HepG2 (cell line): ENCODE measurements around the gene SGCB. TPM values are rescaled to one million over a fixed set of nuclear protein-coding genes. Genes with fewer than 3 reads are reported as not detected.

ENCODE experiments used
- ATAC-seq: fragments of 200-7000 bp; cut with Tn5 transposase; 3 replicates; pipeline ENCODE4 v1.9.1; 2020; ENCODE audit warnings: mild to moderate bottlenecking, moderate library complexity
- BruUV-seq: library from RNA; stranded (reverse); fragments of 400-500 nt; replicated peaks from 2 replicates; lab custom pipeline; 2021; lab: Mats Ljungman, UMichigan
- CTCF ChIA-PET: fragments of 300-600 bp; formaldehyde crosslinking; extraction: SDS; loops from one replicate; lab custom pipeline; 2021; ENCODE audit warnings: low total read pairs, inconsistent platforms, low intra/inter-chr PET ratio; lab: Yijun Ruan, JAX
- POLR2A ChIA-PET: fragments of 350-600 bp; sonication (Branson Sonifier 250); formaldehyde crosslinking; loops from one replicate; lab custom pipeline; 2020; ENCODE audit warnings: antibody characterized with exemption, inconsistent platforms; lab: Yijun Ruan, JAX
- DNase-seq: peaks from one replicate; pipeline ENCODE4 v3.0.0-alpha.2; 2015; ENCODE audit warnings: low spot score
- FAIRE-seq: peaks from 3 replicates; lab custom pipeline; 2011; peaks lifted over from hg19 to GRCh38; lab: Jason Lieb, UNC
- H2AFZ ChIP-seq: one replicate; pipeline ENCODE4 v1.6.1; 2011; ENCODE audit warnings: low read length, inconsistent platforms
- H3K27ac ChIP-seq: fragments of 300-600 bp; 3 replicates; pipeline ENCODE4 v1.8.0; 2011; ENCODE audit warnings: mixed run types, mild to moderate bottlenecking, mixed read lengths, low read length, inconsistent platforms; ENCODE audit not compliant: insufficient read depth; ENCODE audit errors: extremely low read length
- H3K27me3 ChIP-seq, 2 experiments: fragments of 200-600 bp in 1 of 2; 2 replicates in 1 of 2; 3 replicates in 1 of 2; pipeline versions ENCODE4 v1.6.0 to v1.8.0; 2011; ENCODE audit warnings: low read length in 2 of 2, mild to moderate bottlenecking in 2 of 2, moderate library complexity in 2 of 2, inconsistent platforms in 1 of 2; ENCODE audit not compliant: insufficient read depth in 2 of 2, control insufficient read depth in 1 of 2
- H3K36me3 ChIP-seq, 2 experiments: fragments of 200-600 bp in 1 of 2; replicated peaks in 1 of 2; 2 replicates in 1 of 2; 3 replicates in 1 of 2; pipeline versions ENCODE4 v1.5.1 to v1.8.0; 2011; ENCODE audit warnings: low read length in 2 of 2, inconsistent platforms in 1 of 2; ENCODE audit not compliant: insufficient read depth in 2 of 2, control insufficient read depth in 1 of 2
- H3K4me1 ChIP-seq: 2 replicates; pipeline ENCODE4 v1.5.1; 2012; ENCODE audit warnings: low read length, inconsistent platforms; ENCODE audit not compliant: insufficient read depth
- H3K4me2 ChIP-seq: 2 replicates; pipeline ENCODE4 v1.6.0; 2011; ENCODE audit warnings: low read depth, low read length, inconsistent platforms
- H3K4me3 ChIP-seq, 3 experiments: fragments of 200-600 bp in 1 of 3; sonication (generic), shearing (Covaris generic) in 1 of 3; replicated peaks in 1 of 3; 2 replicates each; pipeline ENCODE4 v1.5.1; 2011 to 2016; ENCODE audit warnings: low read length in 3 of 3, inconsistent platforms in 2 of 3, low read depth in 2 of 3, mild to moderate bottlenecking in 2 of 3, control low read depth in 1 of 3, mixed read lengths in 1 of 3; ENCODE audit not compliant: insufficient read depth in 1 of 3
- H3K79me2 ChIP-seq: one replicate; pipeline ENCODE4 v1.6.1; 2011; ENCODE audit warnings: low read length, inconsistent platforms; ENCODE audit not compliant: insufficient read depth
- H3K9ac ChIP-seq: 2 replicates; pipeline ENCODE4 v1.6.0; 2011; ENCODE audit warnings: mild to moderate bottlenecking, low read depth, low read length, inconsistent platforms; ENCODE audit not compliant: insufficient read depth
- H3K9me3 ChIP-seq: 2 replicates; pipeline ENCODE4 v1.5.1; 2012; ENCODE audit warnings: mild to moderate bottlenecking, low read length
- H4K20me1 ChIP-seq: 2 replicates; pipeline ENCODE4 v1.6.0; 2011; ENCODE audit warnings: inconsistent platforms, mild to moderate bottlenecking, low read length, moderate library complexity; ENCODE audit not compliant: insufficient read depth
- KAT8 ChIP-seq: IDR thresholded peaks from 2 replicates; pipeline ENCODE4 v1.6.1; 2016; ENCODE audit warnings: missing genetic modification reagents, missing compliant biosample characterization
- KDM4B ChIP-seq: sonication (generic); formaldehyde crosslinking; IDR thresholded peaks from 2 replicates; pipeline ENCODE4 v1.4.0; 2020; ENCODE audit warnings: missing genetic modification reagents
- ZNF737 ChIP-seq: sonication (generic); formaldehyde crosslinking; IDR thresholded peaks from 2 replicates; pipeline ENCODE4 v1.5.0; 2020; ENCODE audit warnings: missing genetic modification reagents, mild to moderate bottlenecking, borderline replicate concordance
- ZNF766 ChIP-seq: sonication (generic); formaldehyde crosslinking; IDR thresholded peaks from 2 replicates; pipeline ENCODE4 v1.5.0; 2020; ENCODE audit warnings: missing genetic modification reagents, borderline replicate concordance
- whole genome bisulfite sequencing: methylation state at CpG from one replicate; pipeline ENCODE4 v1.1.6; 2017; ENCODE audit warnings: low lambda C conversion rate; 5-methylcytosine and 5-hydroxymethylcytosine counted together
- in situ Hi-C: cut with HindIII; loops from 2 replicates; pipeline ENCODE4 v1.10.0; 2017; ENCODE audit warnings: low pct_unique_long_range_greater_than_20kb; ENCODE audit not compliant: extremely low pct_ligation_motif_present
- intact Hi-C: fragments of 100-400 bp; cut with micrococcal nuclease; formaldehyde crosslinking; loops from one replicate; pipeline ENCODE4 v1.10.0; 2022; ENCODE audit not compliant: unreplicated experiment
- polyA plus RNA-seq, 8 experiments: library from polyadenylated mRNA; depleted of rRNA in 3 of 8; stranded (reverse) in 7 of 8; unstranded in 1 of 8; fragments of >200 nt; fragmentation: Illumina TruSeq in 4 of 8; extraction: Trizol in 4 of 8; gene quantifications; 2 replicates each; pipeline versions ENCODE4 v1.2.1 to v1.2.3, GENCODE V29; 2011 to 2016; ENCODE audit warnings: low read depth in 4 of 8, missing spikeins in 1 of 8, mixed read lengths in 1 of 8; ENCODE audit not compliant: insufficient read depth in 1 of 8
- total RNA-seq, 5 experiments: library from RNA; depleted of rRNA; stranded (reverse); fragments of >200 nt; fragmentation: Illumina TruSeq; extraction: Trizol; gene quantifications; 2 replicates each; pipeline ENCODE4 v1.2.3, GENCODE V29; 2016; ENCODE audit warnings: low read depth in 1 of 5
- TF ChIP-seq, protein P1 (sequence below): conservative IDR thresholded peaks from 2 replicates; pipeline ENCODE4 v1.6.1; 2018; ENCODE audit warnings: missing genetic modification reagents
- TF ChIP-seq, protein P2 (sequence below): sonication (generic); formaldehyde crosslinking; IDR thresholded peaks from 2 replicates; pipeline ENCODE4 v1.4.0; 2020; ENCODE audit warnings: missing genetic modification reagents
- TF ChIP-seq, protein P3 (sequence below): sonication (generic); formaldehyde crosslinking; IDR thresholded peaks from 2 replicates; pipeline ENCODE4 v1.4.0; 2020; ENCODE audit warnings: missing genetic modification reagents, borderline replicate concordance
- TF ChIP-seq, protein P4 (sequence below): sonication (generic); formaldehyde crosslinking; IDR thresholded peaks from 2 replicates; pipeline ENCODE4 v1.4.0; 2020; ENCODE audit warnings: missing genetic modification reagents, borderline replicate concordance

SGCB gene
- total and polyA plus RNA-seq, 2 of the 13 experiments (the other 11 are each of a cell fraction or from before 2014, with no cell fraction given): 2.2 to 4.8 TPM

DNA sequence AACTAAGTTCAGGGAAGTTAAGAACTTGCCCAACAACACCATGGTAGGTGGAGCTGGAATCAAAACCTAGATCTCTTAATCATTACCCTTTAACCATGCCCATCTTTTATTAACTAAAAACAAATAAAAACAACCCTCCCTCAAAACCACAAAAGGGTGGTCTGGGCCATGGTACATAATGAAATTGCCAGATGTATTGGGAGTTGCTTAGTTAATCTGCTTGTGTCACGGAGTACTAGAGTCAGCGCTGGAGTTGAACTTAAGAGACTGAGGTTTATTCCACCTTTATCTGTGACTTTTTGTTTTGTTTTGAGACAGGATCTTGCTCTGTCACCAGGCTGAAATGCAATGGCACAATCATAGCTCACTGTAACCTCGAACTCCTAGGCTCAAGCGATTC lies 31.2 kb downstream of the SGCB start:
- DNase-seq: no peak
- Histone ChIP-seq H3K27ac (no peak overlapping the region), H3K79me2 (no peaks in the 10 kb centered on the region), H3K4me1 (peaks cover 14% of the 10 kb centered on the region; the same call in 1 of the 2 replicates), H3K27me3 (no peaks in the 10 kb centered on the region)
- no peak for FAIRE-seq
- in situ Hi-C loops: no loop called here
- intact Hi-C loops: no loop called here
- TF ChIP-seq ZNF766 (CRISPR knock-in tag) (no peak), KAT8 (no peak), ZNF737 (no peak), KDM4B (CRISPR knock-in tag) (no peak)
- TF ChIP-seq, protein P1, sequence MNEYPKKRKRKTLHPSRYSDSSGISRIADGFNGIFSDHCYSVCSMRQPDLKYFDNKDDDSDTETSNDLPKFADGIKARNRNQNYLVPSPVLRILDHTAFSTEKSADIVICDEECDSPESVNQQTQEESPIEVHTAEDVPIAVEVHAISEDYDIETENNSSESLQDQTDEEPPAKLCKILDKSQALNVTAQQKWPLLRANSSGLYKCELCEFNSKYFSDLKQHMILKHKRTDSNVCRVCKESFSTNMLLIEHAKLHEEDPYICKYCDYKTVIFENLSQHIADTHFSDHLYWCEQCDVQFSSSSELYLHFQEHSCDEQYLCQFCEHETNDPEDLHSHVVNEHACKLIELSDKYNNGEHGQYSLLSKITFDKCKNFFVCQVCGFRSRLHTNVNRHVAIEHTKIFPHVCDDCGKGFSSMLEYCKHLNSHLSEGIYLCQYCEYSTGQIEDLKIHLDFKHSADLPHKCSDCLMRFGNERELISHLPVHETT (CRISPR knock-in tag): no peak
- TF ChIP-seq, protein P2, sequence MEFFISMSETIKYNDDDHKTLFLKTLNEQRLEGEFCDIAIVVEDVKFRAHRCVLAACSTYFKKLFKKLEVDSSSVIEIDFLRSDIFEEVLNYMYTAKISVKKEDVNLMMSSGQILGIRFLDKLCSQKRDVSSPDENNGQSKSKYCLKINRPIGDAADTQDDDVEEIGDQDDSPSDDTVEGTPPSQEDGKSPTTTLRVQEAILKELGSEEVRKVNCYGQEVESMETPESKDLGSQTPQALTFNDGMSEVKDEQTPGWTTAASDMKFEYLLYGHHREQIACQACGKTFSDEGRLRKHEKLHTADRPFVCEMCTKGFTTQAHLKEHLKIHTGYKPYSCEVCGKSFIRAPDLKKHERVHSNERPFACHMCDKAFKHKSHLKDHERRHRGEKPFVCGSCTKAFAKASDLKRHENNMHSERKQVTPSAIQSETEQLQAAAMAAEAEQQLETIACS (CRISPR knock-in tag): no peak
- TF ChIP-seq, protein P3, sequence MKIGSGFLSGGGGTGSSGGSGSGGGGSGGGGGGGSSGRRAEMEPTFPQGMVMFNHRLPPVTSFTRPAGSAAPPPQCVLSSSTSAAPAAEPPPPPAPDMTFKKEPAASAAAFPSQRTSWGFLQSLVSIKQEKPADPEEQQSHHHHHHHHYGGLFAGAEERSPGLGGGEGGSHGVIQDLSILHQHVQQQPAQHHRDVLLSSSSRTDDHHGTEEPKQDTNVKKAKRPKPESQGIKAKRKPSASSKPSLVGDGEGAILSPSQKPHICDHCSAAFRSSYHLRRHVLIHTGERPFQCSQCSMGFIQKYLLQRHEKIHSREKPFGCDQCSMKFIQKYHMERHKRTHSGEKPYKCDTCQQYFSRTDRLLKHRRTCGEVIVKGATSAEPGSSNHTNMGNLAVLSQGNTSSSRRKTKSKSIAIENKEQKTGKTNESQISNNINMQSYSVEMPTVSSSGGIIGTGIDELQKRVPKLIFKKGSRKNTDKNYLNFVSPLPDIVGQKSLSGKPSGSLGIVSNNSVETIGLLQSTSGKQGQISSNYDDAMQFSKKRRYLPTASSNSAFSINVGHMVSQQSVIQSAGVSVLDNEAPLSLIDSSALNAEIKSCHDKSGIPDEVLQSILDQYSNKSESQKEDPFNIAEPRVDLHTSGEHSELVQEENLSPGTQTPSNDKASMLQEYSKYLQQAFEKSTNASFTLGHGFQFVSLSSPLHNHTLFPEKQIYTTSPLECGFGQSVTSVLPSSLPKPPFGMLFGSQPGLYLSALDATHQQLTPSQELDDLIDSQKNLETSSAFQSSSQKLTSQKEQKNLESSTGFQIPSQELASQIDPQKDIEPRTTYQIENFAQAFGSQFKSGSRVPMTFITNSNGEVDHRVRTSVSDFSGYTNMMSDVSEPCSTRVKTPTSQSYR: no peak
- TF ChIP-seq, protein P4, sequence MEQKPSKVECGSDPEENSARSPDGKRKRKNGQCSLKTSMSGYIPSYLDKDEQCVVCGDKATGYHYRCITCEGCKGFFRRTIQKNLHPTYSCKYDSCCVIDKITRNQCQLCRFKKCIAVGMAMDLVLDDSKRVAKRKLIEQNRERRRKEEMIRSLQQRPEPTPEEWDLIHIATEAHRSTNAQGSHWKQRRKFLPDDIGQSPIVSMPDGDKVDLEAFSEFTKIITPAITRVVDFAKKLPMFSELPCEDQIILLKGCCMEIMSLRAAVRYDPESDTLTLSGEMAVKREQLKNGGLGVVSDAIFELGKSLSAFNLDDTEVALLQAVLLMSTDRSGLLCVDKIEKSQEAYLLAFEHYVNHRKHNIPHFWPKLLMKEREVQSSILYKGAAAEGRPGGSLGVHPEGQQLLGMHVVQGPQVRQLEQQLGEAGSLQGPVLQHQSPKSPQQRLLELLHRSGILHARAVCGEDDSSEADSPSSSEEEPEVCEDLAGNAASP: no peak
- TF ChIP-seq, all 625 proteins: peak for 0
- no TSS peak for BruUV-seq
- ChIA-PET CTCF (no interaction called here), POLR2A (no interaction called here)
- Histone ChIP-seq H4K20me1 (no peaks in the 10 kb centered on the region), H3K36me3 (no peaks in the 10 kb centered on the region), H2AFZ (no peak overlapping the region), H3K4me3 (no peak overlapping the region), H3K4me2 (no peak overlapping the region), H3K9me3 (no peaks in the 10 kb centered on the region), H3K9ac (no peak overlapping the region)
- ATAC-seq: no peak
- 46% methylated on average over 4 of the region's 4 CpGs for WGBS
